ENCODE measurements around the gene KIF23.

GRCh38 chr15:69388260-69388705 is 25.9 kb upstream of the KIF23 start:
- TF ChIP-seq CTCF (IDR thresholded peaks at IDR 0.05 in 4 of 5, conservative IDR thresholded peaks at IDR 0.05 in 1 of 5) (no peak), POLR2A (IDR thresholded peaks at IDR 0.05) (no peak)

Measured in gastrocnemius medialis (tissue), 4 donors.